CD4-positive, alpha-beta memory T cell (primary cell): ENCODE measurements around the gene MYO18B. TPM values are rescaled to one million over a fixed set of nuclear protein-coding genes. Genes with fewer than 3 reads are reported as not detected.

Source experiments
- CTCF ChIA-PET: fragments of 350-600 bp; sonication (Branson Sonifier 250); formaldehyde crosslinking; loops from one replicate; lab custom pipeline; 2021; ENCODE audit warnings: inconsistent platforms; ENCODE audit not compliant: partially characterized antibody; lab: Charles Lee
- POLR2A ChIA-PET: fragments of 350-600 bp; sonication (Branson Sonifier 250); formaldehyde crosslinking; loops from one replicate; lab custom pipeline; 2021; ENCODE audit not compliant: partially characterized antibody; lab: Charles Lee
- DNase-seq, 5 donors: peaks; one replicate each; pipeline versions ENCODE4 v3.0.0 to v3.0.0-alpha.2; 2020 to 2022; ENCODE audit warnings: mixed read lengths in 1 of 5
- H3K27ac ChIP-seq: one replicate; pipeline ENCODE4 v1.7.0; 2013; ENCODE audit warnings: low read depth, low read length
- H3K27me3 ChIP-seq: 2 replicates; pipeline ENCODE4 v1.7.0; 2013; ENCODE audit warnings: mild to moderate bottlenecking, low read length, moderate library complexity; ENCODE audit not compliant: insufficient read depth
- H3K36me3 ChIP-seq: 2 replicates; pipeline ENCODE4 v1.7.0; 2013; ENCODE audit warnings: mild to moderate bottlenecking, low read length, moderate library complexity; ENCODE audit not compliant: insufficient read depth
- H3K4me1 ChIP-seq: 2 replicates; pipeline ENCODE4 v1.7.0; 2013; ENCODE audit warnings: mild to moderate bottlenecking, low read length, moderate library complexity; ENCODE audit not compliant: insufficient read depth
- H3K4me3 ChIP-seq, 2 donors: one replicate each; pipeline ENCODE4 v1.7.0; 2013; ENCODE audit warnings: low read length in 2 of 2, mild to moderate bottlenecking in 1 of 2
- H3K9me3 ChIP-seq, 2 donors: one replicate each; pipeline ENCODE4 v1.7.0; 2013; ENCODE audit warnings: low read length in 2 of 2, control low read depth in 1 of 2; ENCODE audit not compliant: control insufficient read depth in 1 of 2
- H3K27ac Mint-ChIP-seq, 7 donors: one replicate each; pipeline ENCODE4 v1.8.0; 2020 to 2021; ENCODE audit warnings: mixed read lengths in 7 of 7, mild to moderate bottlenecking in 6 of 7, inconsistent platforms in 3 of 7, moderate library complexity in 3 of 7
- H3K27me3 Mint-ChIP-seq, 2 donors: one replicate each; pipeline ENCODE4 v1.8.0; 2020 to 2021; ENCODE audit warnings: mixed read lengths in 2 of 2
- H3K36me3 Mint-ChIP-seq, 2 donors: one replicate each; pipeline ENCODE4 v1.8.0; 2020 to 2021; ENCODE audit warnings: mixed read lengths in 2 of 2, inconsistent platforms in 1 of 2, mild to moderate bottlenecking in 1 of 2
- H3K4me1 Mint-ChIP-seq, 4 donors: one replicate each; pipeline ENCODE4 v1.8.0; 2020 to 2021; ENCODE audit warnings: mixed read lengths in 4 of 4, mild to moderate bottlenecking in 1 of 4
- H3K4me3 Mint-ChIP-seq, 8 donors: one replicate each; pipeline ENCODE4 v1.8.0; 2020 to 2021; ENCODE audit warnings: mixed read lengths in 8 of 8, mild to moderate bottlenecking in 7 of 8, moderate library complexity in 6 of 8, inconsistent platforms in 3 of 8
- H3K9me3 Mint-ChIP-seq, 8 donors: one replicate each; pipeline ENCODE4 v1.8.0; 2020 to 2021; ENCODE audit warnings: mixed read lengths in 8 of 8, mild to moderate bottlenecking in 5 of 8, inconsistent platforms in 3 of 8, moderate library complexity in 1 of 8
- intact Hi-C: fragments of 100-400 bp; cut with micrococcal nuclease; formaldehyde crosslinking; loops from one replicate; pipeline ENCODE4 v1.15.1; 2023
- polyA plus RNA-seq, 2 donors: library from polyadenylated mRNA; unstranded; fragments of 300-500 nt; fragmentation: Illumina TruSeq; gene quantifications; one replicate each; pipeline ENCODE4 v1.2.3, GENCODE V29; 2021
- total RNA-seq, 2 experiments: library from RNA; stranded (reverse); gene quantifications; one replicate each; pipeline ENCODE4 v1.2.3, GENCODE V29; 2021

Gene MYO18B
- total and polyA plus RNA-seq, 4 experiments from 2014 or later, result 0.02 to 0.26 (median 0.19) TPM; not detected in 1

DNA sequence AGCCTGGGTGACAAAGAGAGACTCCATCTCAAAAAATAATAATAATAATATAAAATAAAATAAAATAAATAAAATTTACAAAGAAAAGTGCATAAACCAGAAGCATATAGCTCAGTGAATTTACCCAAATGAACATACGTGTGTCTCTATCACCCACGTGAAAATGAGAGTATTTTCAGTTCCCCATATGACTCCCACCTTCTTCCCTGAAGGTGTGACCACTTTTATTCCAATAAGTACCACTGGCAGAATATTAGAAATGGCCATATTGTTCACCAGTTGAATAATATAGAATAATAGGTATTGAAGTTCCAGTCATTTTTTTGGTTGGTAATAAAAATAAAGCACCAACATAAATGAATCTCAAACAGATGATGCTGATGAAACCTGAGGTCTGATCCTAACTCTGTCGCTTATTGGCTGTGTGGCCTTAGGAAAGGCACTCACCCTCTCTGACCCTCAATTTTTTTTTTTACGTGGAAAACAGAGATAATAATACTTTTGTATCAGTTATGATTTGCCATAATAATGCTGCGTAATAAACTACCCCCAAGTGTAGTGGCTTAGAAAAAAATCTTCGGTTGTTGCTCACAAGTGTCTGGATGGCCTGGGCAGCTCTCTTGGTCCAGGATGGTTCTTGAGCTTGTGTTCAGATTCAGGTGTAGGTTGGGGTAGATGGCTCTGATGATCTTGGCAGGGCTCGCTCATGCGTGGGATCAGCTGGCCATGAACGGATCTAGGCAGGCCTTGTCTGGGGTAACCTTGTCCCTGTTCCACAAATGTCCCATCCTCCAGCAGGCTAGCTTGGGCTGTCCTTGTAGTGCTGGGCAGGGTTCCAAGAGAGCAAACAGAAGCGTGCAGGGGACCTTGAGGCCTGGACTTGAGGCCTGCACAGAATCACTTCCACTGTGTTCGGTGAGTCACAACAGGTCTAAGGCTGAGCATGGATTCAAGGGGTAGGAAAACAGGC lies 88.1 kb downstream of the MYO18B start:
- DNase-seq, result no peak
- no peaks in the 10 kb centered on the region for H3K4me1 ChIP-seq
- Mint-ChIP-seq H3K4me1 (no peaks in the 10 kb centered on the region), H3K36me3 (no peaks in the 10 kb centered on the region), H3K27me3 (no peaks in the 10 kb centered on the region), H3K9me3 (no peaks in the 10 kb centered on the region), H3K4me3 (no peak overlapping the region), H3K27ac (no peak overlapping the region)
- H3K27ac ChIP-seq, result no peak overlapping the region
- no peak overlapping the region for H3K4me3 ChIP-seq
- no peaks in the 10 kb centered on the region for H3K9me3 ChIP-seq
- H3K36me3 ChIP-seq, result no peaks in the 10 kb centered on the region
- ChIA-PET POLR2A (no interaction called here), CTCF (no interaction called here)
- H3K27me3 ChIP-seq, result no peaks in the 10 kb centered on the region
- intact Hi-C loops, result no loop called here

DNA sequence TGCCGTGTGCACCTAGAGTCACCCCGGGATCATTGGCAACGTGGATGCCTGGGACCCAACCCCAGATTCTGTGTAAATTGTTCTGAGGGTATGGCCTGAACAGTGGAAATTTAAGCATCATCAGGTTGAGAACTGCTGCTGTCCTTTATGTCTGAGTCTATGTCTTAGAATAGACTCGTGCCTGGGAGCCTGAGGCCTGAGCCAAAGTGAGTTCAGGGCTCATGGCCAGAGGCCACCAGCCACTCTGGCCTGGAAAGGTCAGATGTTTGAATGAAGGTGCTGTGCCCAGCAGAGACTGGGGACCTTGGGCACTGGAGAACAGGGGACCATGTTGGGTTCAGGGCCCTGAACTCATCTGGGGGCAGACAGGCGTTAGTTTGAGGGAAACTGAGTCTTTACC lies 91.1 kb downstream of the MYO18B start:
- no peak overlapping the region for H3K27ac Mint-ChIP-seq
- H3K27me3 ChIP-seq, result no peaks in the 10 kb centered on the region
- no peak overlapping the region for H3K4me3 ChIP-seq
- H3K9me3 Mint-ChIP-seq, result no peaks in the 10 kb centered on the region
- no peak overlapping the region for H3K4me3 Mint-ChIP-seq
- CTCF ChIA-PET, result no interaction called here
- H3K27ac ChIP-seq, result no peak overlapping the region
- no peaks in the 10 kb centered on the region for H3K4me1 Mint-ChIP-seq
- H3K36me3 Mint-ChIP-seq, result no peaks in the 10 kb centered on the region
- H3K27me3 Mint-ChIP-seq, result peaks cover 0 to 3% of the 10 kb centered on the region in 2 donors
- intact Hi-C loops, result no loop called here
- no peaks in the 10 kb centered on the region for H3K4me1 ChIP-seq
- no peaks in the 10 kb centered on the region for H3K9me3 ChIP-seq
- no peaks in the 10 kb centered on the region for H3K36me3 ChIP-seq
- POLR2A ChIA-PET, result no interaction called here
- DNase-seq, result no peak

DNA sequence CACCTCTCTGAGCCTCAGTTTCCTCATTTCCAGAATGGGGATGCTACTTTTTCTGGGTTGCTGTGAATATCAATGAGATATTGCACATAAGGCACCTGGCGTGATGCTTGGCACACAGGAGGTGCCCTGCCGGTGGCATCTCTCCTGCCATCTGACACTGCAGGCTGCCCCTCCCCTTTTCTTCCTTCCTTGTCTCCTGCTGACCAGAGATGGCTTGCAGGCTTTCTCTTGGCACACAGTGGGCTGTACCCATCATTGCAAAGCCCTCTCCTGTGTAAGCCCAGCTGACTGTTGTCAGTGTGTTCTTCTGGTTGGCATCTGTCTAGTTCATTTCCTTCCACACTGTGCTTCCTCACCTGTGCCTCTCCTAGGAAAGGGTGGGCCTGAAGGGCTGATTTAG lies 91.7 kb downstream of the MYO18B start:
- Histone ChIP-seq H3K4me1 (no peaks in the 10 kb centered on the region), H3K27me3 (no peaks in the 10 kb centered on the region), H3K27ac (no peak overlapping the region), H3K36me3 (no peaks in the 10 kb centered on the region), H3K4me3 (no peak overlapping the region), H3K9me3 (no peaks in the 10 kb centered on the region)
- CTCF ChIA-PET, result no interaction called here
- Mint-ChIP-seq H3K27ac (no peak overlapping the region), H3K27me3 (peaks cover 0 to 3% of the 10 kb centered on the region in 2 donors), H3K4me3 (no peak overlapping the region), H3K9me3 (no peaks in the 10 kb centered on the region), H3K4me1 (no peaks in the 10 kb centered on the region), H3K36me3 (no peaks in the 10 kb centered on the region)
- POLR2A ChIA-PET, result no interaction called here
- DNase-seq, result no peak
- intact Hi-C loops, result no loop called here

DNA sequence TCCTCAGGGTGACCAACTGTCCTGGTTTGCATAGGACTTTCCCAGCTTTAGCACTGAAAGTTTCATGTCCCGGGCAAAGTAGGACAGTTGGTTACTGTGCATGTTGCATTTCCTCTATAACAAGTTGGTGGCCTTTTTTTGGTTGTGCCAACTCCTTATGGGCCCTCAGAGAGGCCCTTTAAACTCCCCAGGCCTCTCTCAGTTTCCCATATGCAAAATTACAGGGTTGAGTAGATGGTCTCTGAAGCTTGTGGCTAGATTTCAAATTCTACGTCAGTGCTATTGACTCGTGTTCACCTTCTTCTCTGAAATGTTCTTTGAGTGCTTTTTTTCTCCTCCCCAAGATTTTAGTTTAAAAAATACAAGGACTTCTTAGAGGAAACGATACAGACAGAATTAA lies 92.5 kb downstream of the MYO18B start:
- Mint-ChIP-seq H3K36me3 (no peaks in the 10 kb centered on the region), H3K9me3 (peaks cover 0 to 1% (median 0%) of the 10 kb centered on the region in 8 donors), H3K4me3 (no peak overlapping the region), H3K4me1 (no peaks in the 10 kb centered on the region), H3K27me3 (peaks cover 5 to 6% of the 10 kb centered on the region in 2 donors), H3K27ac (no peak overlapping the region)
- no peak overlapping the region for H3K27ac ChIP-seq
- no peaks in the 10 kb centered on the region for H3K27me3 ChIP-seq
- POLR2A ChIA-PET, result no interaction called here
- intact Hi-C loops, result no loop called here
- H3K4me1 ChIP-seq, result no peaks in the 10 kb centered on the region
- no peaks in the 10 kb centered on the region for H3K36me3 ChIP-seq
- no peaks in the 10 kb centered on the region for H3K9me3 ChIP-seq
- CTCF ChIA-PET, result no interaction called here
- no peak for DNase-seq
- H3K4me3 ChIP-seq, result no peak overlapping the region

DNA sequence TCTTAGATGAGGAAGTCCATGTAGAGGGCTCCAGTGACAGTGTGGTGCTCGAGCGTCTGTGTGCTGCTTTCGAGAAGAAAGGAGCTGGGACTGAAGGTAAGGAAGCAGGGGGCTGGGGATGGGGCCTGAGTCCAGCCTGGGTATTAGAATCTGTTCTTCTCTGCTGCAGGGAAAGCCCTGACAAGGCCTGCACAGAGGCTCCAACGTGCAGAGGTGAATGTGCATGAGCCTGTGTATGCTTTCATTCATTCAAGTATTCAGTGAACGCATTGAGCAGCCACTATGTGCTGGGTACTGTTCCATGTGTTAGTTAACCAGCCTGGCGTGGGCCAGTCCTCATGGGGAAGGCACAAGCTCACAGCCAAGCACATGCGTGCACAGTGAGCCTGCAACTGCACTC lies 93.4 kb downstream of the MYO18B start:
- intact Hi-C loops, result no loop called here
- Histone ChIP-seq H3K27me3 (no peaks in the 10 kb centered on the region), H3K36me3 (no peaks in the 10 kb centered on the region), H3K4me3 (no peak overlapping the region), H3K4me1 (no peaks in the 10 kb centered on the region), H3K27ac (no peak overlapping the region), H3K9me3 (no peaks in the 10 kb centered on the region)
- no peak for DNase-seq
- Mint-ChIP-seq H3K4me1 (no peaks in the 10 kb centered on the region), H3K4me3 (no peak overlapping the region), H3K27me3 (peaks cover 5 to 6% of the 10 kb centered on the region in 2 donors), H3K27ac (no peak overlapping the region), H3K9me3 (peaks cover 0 to 1% (median 0%) of the 10 kb centered on the region in 8 donors), H3K36me3 (no peaks in the 10 kb centered on the region)
- CTCF ChIA-PET, result no interaction called here
- POLR2A ChIA-PET, result no interaction called here

DNA sequence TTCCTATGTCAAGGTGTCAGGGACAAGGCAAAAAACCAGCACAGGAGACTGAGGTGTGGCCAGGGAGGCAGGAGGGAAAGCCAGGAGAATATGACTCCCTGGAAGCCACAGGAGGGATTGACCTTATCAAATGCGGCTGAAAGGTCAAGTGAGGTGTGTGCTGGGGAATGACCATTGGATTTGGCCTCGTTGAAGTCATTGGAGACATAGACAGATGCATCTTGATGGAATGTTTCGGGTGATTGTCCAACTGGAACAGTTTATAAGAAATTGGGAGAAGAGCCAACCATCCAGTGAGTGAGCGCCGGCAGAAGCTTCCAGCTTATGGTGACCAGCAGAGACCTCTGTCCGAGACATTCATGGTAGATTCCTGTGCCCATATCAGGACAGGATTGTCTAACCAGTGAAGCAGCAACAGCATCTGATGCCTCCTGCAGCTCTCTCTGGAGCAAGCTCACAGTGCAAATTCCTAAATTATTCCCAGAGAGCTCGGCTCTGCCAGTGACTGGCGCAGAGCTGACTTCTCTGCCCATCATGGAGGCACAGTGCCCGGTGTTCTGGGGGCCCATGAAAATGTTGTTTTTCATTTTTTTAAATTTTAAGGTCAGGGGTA lies 95.4 kb downstream of the MYO18B start:
- CTCF ChIA-PET, result no interaction called here
- intact Hi-C loops, result no loop called here

DNA sequence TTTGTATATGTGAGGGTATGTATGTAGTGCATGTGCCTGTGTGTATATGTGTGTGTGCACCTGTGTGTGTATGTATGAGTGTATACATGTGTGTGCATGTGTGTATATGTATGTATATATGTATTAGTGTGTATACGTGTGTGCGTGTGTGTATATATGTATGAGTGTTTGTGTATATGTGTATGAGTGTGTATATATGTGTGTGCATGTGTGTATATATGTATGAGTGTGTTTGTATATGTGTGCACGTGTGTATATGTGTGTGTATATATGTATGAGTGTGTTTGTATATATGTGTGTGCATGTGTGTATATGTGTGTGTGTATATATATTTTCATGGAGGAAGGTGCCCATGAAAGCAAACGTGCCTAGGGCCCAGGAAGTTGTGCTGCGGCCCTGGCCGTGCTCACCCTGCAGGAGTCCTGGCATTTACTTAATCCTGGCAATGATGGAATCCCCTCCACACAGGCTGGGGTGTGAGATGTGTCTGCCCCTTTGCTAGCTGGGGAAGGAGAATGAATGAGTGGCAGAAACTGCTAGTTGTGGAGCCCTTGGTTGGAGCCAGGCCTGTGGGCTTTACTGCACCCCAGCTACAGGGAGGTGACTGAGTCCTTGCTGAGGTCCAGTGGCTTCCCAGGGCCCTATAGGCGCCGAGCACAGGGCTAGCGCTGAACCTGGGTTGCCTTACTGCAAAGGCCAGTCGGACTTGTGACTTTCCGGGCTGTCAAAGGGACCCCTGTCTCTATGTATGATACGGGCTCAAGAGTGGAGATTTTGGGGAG lies 97.2 kb downstream of the MYO18B start:
- no peak for DNase-seq
- POLR2A ChIA-PET, result no interaction called here
- H3K27ac ChIP-seq, result no peak overlapping the region
- intact Hi-C loops, result no loop called here
- no peak overlapping the region for H3K27ac Mint-ChIP-seq
- H3K4me1 ChIP-seq, result no peaks in the 10 kb centered on the region
- H3K36me3 Mint-ChIP-seq, result no peaks in the 10 kb centered on the region
- H3K27me3 ChIP-seq, result no peaks in the 10 kb centered on the region
- no peaks in the 10 kb centered on the region for H3K9me3 ChIP-seq
- H3K4me1 Mint-ChIP-seq, result no peaks in the 10 kb centered on the region
- peaks cover 5 to 6% of the 10 kb centered on the region in 2 donors for H3K27me3 Mint-ChIP-seq
- H3K9me3 Mint-ChIP-seq, result peaks cover 0 to 1% (median 0%) of the 10 kb centered on the region in 8 donors
- no peak overlapping the region for H3K4me3 Mint-ChIP-seq
- no peaks in the 10 kb centered on the region for H3K36me3 ChIP-seq
- CTCF ChIA-PET, result no interaction called here
- no peak overlapping the region for H3K4me3 ChIP-seq

More for the DNA sequence above, 95.4 kb downstream of the MYO18B start:
- no peak overlapping the region for H3K27ac ChIP-seq
- DNase-seq, result no peak
- H3K4me3 ChIP-seq, result no peak overlapping the region
- no peaks in the 10 kb centered on the region for H3K9me3 ChIP-seq
- Mint-ChIP-seq H3K36me3 (no peaks in the 10 kb centered on the region), H3K27ac (no peak overlapping the region), H3K4me1 (no peaks in the 10 kb centered on the region), H3K9me3 (peaks cover 0 to 1% (median 0%) of the 10 kb centered on the region in 8 donors), H3K27me3 (peaks cover 5 to 6% of the 10 kb centered on the region in 2 donors), H3K4me3 (no peak overlapping the region)
- H3K36me3 ChIP-seq, result no peaks in the 10 kb centered on the region
- POLR2A ChIA-PET, result no interaction called here
- H3K4me1 ChIP-seq, result no peaks in the 10 kb centered on the region
- no peaks in the 10 kb centered on the region for H3K27me3 ChIP-seq
